HG03039 (cell line): ENCODE measurements around the gene FBXO11.

Source experiments
- ATAC-seq: cut with Tn5 transposase; IDR thresholded peaks from one replicate; pipeline ENCODE4 v1.9.1; 2021; ENCODE audit warnings: mild to moderate bottlenecking, moderate library complexity; ENCODE audit not compliant: unreplicated experiment

Gene FBXO11

DNA sequence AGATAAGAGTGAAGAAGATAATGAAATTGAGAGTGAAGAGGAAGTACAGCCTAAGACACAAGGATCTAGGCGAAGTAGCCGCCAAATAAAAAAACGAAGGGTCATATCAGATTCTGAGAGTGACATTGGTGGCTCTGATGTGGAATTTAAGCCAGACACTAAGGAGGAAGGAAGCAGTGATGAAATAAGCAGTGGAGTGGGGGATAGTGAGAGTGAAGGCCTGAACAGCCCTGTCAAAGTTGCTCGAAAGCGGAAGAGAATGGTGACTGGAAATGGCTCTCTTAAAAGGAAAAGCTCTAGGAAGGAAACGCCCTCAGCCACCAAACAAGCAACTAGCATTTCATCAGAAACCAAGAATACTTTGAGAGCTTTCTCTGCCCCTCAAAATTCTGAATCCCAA lies 107.7 kb downstream of the FBXO11 start:
- no peak for ATAC-seq

- no peak for ATAC-seq
Measured at GRCh38 chr2:47796090-47796697, 110.1 kb downstream of the FBXO11 start.

- ATAC-seq, result no peak
Measured at GRCh38 chr2:47785986-47786385, 120.3 kb downstream of the FBXO11 start.

DNA sequence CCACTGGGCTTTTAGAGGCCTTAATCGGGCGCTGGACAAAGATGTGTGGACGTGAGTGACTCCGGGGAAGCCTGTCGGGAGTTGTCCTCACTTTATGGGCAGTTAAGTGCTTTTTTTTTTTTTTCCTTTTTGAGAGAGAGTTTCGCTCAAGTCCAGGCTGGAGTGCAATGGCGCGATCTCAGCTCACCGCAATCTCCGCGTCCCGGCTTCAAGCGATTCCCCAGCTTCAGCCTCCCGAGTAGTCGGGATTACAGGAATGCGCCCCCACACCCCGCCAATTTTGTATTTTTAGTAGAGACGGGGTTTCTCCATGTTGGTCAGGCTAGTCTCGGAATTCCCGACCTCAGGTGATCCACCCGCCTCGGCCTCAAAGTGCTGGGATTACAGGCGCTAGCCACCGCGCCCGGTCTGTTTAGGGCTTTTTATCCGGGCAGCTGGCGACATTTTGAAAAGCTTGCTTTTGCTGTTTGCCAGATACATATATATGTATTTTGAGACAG lies 121.9 kb downstream of the FBXO11 start:
- no peak for ATAC-seq

GRCh38 chr2:47783486-47784351 lies 122.6 kb downstream of the FBXO11 start:
- peak; percentile 14 for ATAC-seq

DNA sequence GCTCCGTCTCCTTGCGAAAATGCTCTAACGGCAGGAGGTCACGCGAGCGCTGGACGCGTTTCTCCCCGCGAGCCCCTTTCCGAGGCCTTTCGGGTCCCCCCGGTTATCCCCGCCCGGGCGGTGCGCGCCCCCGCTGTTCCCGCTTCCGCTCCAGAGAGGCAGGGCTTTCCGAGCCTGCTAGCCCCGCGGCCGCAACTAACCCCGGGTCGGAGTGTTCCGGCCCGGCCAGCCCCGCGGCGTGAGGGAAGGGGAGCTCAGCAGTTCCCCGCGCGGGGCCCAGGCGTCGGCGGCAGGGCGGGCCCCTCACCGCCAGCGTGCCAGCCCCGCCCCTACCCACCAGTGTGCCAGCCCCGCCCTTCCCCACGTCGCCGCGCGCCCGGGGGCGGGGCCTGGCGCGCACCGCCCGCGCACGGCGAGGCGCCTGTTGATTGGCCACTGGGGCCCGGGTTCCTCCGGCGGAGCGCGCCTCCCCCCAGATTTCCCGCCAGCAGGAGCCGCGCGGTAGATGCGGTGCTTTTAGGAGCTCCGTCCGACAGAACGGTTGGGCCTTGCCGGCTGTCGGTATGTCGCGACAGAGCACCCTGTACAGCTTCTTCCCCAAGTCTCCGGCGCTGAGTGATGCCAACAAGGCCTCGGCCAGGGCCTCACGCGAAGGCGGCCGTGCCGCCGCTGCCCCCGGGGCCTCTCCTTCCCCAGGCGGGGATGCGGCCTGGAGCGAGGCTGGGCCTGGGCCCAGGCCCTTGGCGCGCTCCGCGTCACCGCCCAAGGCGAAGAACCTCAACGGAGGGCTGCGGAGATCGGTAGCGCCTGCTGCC lies 123.4 kb downstream of the FBXO11 start, which contains the start of gene MSH6:
Gene MSH6, plus strand, starts transcription at position 475 of the 815 bp plus-strand sequence. Its CDS starts 89 bp downstream, at position 564.
- peak; percentile 81 for ATAC-seq

GRCh38 chr2:47782381-47782670 lies 124.0 kb downstream of the FBXO11 start:
- no peak for ATAC-seq

DNA sequence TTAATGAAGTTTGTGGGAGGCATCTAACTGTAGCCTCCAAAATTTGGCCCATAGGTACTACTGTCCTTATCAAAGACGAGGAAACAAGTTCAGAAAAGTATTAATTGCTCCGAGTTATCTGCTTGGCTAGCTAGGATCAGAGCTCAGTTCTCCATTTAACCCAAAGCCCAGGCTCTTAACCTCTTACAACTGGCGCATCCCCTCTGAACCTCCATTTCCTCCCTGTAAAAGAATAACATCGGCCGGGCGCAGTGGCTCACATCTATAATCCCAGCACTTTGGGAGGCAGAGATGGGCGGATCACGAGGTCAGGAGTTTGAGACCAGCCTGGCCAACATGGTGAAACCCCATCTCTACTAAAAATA lies 126.9 kb downstream of the FBXO11 start:
- ATAC-seq, result no peak

DNA sequence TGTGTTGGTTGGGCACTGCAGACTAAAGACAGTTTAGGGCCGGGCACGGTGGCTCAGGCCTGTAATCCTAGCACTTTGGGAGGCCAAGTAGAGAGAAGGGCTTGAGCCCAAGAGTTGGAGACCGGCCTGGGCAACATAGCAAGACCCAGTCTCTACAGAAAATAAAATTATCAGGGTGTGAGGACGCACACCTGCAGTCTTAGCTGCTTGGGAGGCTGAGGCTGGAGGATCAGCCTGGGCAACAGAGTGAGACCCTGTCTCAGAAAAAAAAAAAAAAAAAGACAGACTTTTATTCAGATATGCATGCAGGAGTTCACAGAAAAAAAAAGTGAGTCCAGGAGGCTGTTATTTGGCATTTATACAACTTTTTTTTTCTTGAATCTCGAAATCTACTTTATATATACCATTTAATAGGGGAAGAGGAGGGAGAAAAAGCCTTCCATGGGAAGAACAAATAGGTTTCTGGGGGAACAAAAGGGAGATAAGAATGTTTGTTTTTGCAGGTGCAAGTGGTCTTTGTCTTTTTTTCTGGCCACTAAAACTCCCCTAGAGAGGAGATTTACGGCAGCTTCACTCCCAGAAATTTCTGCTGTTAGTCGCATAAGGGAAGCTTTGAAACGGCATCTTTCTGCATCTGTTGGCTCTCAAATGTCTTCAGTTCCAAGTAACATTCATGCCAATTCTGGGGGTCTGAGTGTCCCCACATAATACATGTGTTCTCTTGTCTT lies 127.4 kb downstream of the FBXO11 start:
- no peak for ATAC-seq

DNA sequence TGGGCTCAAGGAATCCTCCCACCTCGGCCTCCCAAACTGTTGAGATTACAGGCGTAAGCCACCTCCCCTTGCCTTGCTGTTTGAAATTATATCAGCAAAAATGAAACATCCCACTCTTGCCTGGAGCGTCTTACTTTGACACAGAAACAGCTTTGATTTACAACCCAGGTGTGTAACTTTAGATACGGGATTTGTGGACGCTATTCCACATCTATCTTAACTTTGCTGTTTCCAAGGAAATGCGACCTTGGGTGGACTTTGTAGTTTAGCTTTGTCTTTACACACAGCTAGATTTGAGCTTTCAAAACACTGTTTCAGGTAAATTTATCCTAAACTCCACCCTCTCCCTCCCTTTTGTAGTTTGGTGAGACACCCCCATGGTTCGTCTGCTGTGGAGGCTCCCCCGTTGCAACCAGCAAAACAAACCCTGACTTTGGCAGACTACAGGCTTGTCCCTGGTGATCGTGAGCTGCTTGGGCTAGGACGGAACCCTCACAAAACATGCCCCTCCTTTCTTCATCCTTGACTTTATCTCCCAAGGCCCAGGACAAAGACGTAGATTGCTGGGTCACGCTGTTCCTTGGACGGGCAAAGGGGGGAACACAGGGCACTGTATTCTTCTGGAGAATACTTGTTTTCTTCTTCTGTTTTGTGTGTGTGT lies 128.9 kb downstream of the FBXO11 start:
- ATAC-seq, result no peak

GRCh38 chr2:47774567-47774966 lies 131.7 kb downstream of the FBXO11 start:
- no peak for ATAC-seq

GRCh38 chr2:47772343-47772742 lies 134.0 kb downstream of the FBXO11 start:
- ATAC-seq, result no peak

DNA sequence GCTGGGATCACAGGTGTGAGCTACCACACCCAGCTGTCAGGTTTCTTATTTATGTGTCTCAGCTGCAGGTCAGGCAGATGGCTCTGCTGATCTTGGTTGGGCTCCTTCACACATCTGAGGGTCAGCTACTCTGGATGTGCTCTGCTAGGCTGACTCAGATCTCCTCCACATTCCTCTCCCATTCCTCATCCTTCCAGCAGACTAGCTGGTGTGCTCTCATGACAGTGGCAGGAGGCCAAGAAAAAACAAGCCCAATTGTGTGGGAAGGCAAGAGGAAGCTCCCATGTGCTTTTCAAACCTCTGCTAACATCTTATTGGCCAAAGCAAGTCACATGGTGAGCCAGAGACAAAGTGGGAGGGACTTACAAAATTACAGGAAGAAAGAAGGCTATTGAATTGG lies 135.1 kb downstream of the FBXO11 start:
- ATAC-seq, result no peak

GRCh38 chr2:47769318-47769717 lies 137.0 kb downstream of the FBXO11 start:
- no peak for ATAC-seq

- peak; percentile 71 for ATAC-seq
Measured at GRCh38 chr2:47767880-47768609, 138.3 kb downstream of the FBXO11 start.

- ATAC-seq, result no peak
Measured at GRCh38 chr2:47767497-47767844, 138.8 kb downstream of the FBXO11 start.

GRCh38 chr2:47751856-47752414 lies 154.4 kb downstream of the FBXO11 start:
- peak; percentile 27 for ATAC-seq

DNA sequence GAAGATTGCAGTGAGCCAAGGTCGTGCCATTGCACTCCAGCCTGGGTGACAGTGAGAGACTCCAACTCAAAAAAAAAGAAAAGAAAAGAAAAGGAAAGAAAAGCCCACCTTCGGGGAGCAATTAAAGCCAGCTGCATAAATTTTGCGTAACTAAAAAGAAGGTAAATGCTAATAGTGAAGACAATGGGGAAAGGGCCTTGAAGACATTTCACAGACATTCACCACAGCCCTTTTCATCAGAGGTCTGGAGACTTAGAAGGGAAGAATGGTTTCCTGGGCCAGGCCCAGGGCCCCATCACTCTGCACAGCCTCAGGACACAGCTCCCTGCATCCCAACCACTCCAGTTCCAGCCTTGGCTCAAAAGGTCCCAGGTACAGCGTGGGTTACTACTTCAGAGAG lies 158.4 kb downstream of the FBXO11 start:
- no peak for ATAC-seq

DNA sequence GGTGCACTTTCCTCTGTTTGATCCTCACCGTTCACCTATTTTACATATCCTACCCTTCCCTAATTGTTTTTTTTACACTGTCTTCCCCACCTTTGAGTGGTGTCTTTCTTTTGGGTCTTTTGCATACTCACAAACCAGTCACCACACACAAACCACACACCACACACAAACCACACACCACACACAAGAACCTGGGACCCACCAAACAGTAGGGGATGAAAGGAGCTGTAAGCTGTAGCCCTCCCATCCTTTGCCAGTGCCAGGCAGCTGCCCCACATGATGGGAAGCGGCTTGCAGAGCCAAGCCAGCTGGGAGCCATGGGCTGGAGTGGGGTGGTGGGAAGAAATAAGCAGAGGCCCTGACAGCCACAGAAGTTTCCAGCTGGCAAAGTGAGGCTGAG lies 162.2 kb downstream of the FBXO11 start:
- ATAC-seq, result no peak
